ENCODE results near the gene TMEM101. TPM values are rescaled to one million over a fixed set of nuclear protein-coding genes. Genes with fewer than 3 reads are reported as not detected.
A peak's percentile ranks its signal among the peaks of the same experiment; 100 is the strongest.

The TMEM101 gene
- total and polyA plus RNA-seq, 2 of the 13 experiments (the other 11 are each of a cell fraction or from before 2014, with no cell fraction given) = 72.0 to 100 TPM

GRCh38 chr17:44004077-44004760 is 10.5 kb downstream of the TMEM101 start, which contains the start of gene NAGS (continued):
- peak; percentile 23; the same call in 1 of the 2 replicates for TF ChIP-seq CTCF (CRISPR knock-in tag; IDR thresholded peaks at IDR 0.05)
- 0 out of 2 replicates have a peak, but pooled peaks have one; percentile 13 for TF ChIP-seq ZNF225 (CRISPR knock-in tag; IDR thresholded peaks at IDR 0.05)
- TF ChIP-seq HNF1A (IDR thresholded peaks at IDR 0.05; ENCODE audit: low read depth) = 0 out of 2 replicates have a peak, but pooled peaks have one; percentile 15
- TF ChIP-seq HNF1A (CRISPR knock-in tag; IDR thresholded peaks at IDR 0.05; ENCODE audit: borderline replicate concordance) = no peak
- no peak for TF ChIP-seq ZSCAN22 (CRISPR knock-in tag; IDR thresholded peaks at IDR 0.05)
- TF ChIP-seq PATZ1 (CRISPR knock-in tag; IDR thresholded peaks at IDR 0.05) = peak; percentile 89
- 0 out of 2 replicates have a peak, but pooled peaks have one; percentile 51 for TF ChIP-seq TGIF2 (CRISPR knock-in tag; IDR thresholded peaks at IDR 0.05)
- TF ChIP-seq FOXA1 (IDR thresholded peaks at IDR 0.05) = no peak
- 0 out of 2 replicates have a peak, but pooled peaks have one; percentile 1 for TF ChIP-seq FOXA1 (CRISPR knock-in tag; IDR thresholded peaks at IDR 0.05)
- TF ChIP-seq ZNF3 (CRISPR knock-in tag; IDR thresholded peaks at IDR 0.05) = 0 out of 2 replicates have a peak, but pooled peaks have one; percentile 4
- no peak for TF ChIP-seq CBX1 (IDR thresholded peaks at IDR 0.05; ENCODE audit: low read depth)
- TF ChIP-seq ZBTB7B (CRISPR knock-in tag; IDR thresholded peaks at IDR 0.05) = no peak
- no peak for TF ChIP-seq ZNF446 (CRISPR knock-in tag; IDR thresholded peaks at IDR 0.05)
- TF ChIP-seq HIC2 (CRISPR knock-in tag; IDR thresholded peaks at IDR 0.05; ENCODE audit: low read depth) = no peak
- TF ChIP-seq NRL (CRISPR knock-in tag; IDR thresholded peaks at IDR 0.05; ENCODE audit: borderline replicate concordance) = no peak
- TF ChIP-seq NONO (IDR thresholded peaks at IDR 0.05) = no peak
- peak; percentile 33; the same call in 1 of the 2 replicates for TF ChIP-seq NONO (CRISPR knock-in tag; conservative IDR thresholded peaks at IDR 0.05)
- TF ChIP-seq RFX3 (CRISPR knock-in tag; IDR thresholded peaks at IDR 0.05) = peak; percentile 71
- 0 out of 2 replicates have a peak, but pooled peaks have one; percentile 13 for TF ChIP-seq IRF9 (CRISPR knock-in tag; IDR thresholded peaks at IDR 0.05; ENCODE audit: borderline replicate concordance)

All from HepG2 (cell line).